Right renal cortex interstitium (tissue), 3 donors: ENCODE data around the gene MIDN. TPM values are rescaled to one million over a fixed set of nuclear protein-coding genes. Genes with fewer than 3 reads are reported as not detected.
A peak's percentile ranks its signal among the peaks of the same experiment; 100 is the strongest.

Source experiments
- DNase-seq, 3 donors: peaks; one replicate each; pipeline ENCODE4 v3.0.0-alpha.2; 2013; ENCODE audit warnings: low read depth in 3 of 3, low spot score in 2 of 3
- polyA plus RNA-seq, 3 donors: library from polyadenylated mRNA; unstranded; fragments of 120-200 nt; gene quantifications; one replicate each; pipeline ENCODE4 v1.2.1, GENCODE V29; 2013; ENCODE audit not compliant: insufficient read length in 3 of 3

Gene MIDN
- polyA plus RNA-seq, 3 donors: 38.0 to 41.7 (median 39.3) TPM

DNA sequence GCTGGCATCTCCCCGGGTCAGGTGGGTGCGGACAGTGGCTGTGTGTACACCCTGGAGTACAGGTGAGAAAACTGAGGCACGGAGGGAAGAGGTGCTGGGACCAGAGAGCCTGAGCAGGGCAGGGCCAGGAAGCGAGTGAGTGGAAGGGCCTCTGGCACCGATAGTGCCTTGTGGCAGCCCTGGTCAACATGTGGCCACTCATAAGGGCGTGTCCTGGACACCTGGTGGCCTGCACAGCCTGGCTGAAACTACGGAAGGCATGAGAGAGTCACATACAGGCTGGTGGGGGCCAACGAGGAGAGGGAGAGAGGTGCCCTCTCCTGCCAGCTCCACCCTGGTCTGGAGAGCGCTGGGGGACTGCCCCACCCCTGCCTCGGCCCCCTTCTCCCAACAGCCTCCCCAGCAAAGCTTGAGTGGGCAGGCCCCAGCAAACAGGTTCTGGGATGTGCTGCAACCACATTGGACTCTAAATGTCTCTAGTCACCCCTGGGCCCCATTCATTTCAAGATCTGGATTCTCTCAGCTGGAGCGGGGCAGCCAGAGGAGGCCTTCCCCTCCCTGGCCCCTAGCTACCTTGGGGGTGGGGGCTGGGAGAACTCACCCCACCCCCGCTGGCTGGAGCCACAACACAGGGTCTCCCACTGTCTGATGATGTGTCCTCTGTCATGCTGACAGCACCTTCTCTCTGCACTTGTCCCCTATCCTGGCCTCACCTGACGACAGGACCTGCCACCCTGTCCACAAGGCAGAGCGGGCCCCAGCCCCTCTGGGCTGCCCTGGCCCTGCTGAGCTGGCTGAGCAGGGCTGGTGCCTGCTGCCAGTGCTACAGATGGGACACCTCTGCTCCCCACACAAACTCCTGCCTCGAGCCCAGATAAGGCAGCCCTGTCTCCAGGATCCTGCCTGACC is 16.4 kb upstream of the MIDN start:
- no peak for DNase-seq

- DNase-seq: no peak
Measured at GRCh38 chr19:1232652-1233072, 15.7 kb upstream of the MIDN start.

- no peak for DNase-seq
Measured at GRCh38 chr19:1233115-1233667, 15.2 kb upstream of the MIDN start.

DNA sequence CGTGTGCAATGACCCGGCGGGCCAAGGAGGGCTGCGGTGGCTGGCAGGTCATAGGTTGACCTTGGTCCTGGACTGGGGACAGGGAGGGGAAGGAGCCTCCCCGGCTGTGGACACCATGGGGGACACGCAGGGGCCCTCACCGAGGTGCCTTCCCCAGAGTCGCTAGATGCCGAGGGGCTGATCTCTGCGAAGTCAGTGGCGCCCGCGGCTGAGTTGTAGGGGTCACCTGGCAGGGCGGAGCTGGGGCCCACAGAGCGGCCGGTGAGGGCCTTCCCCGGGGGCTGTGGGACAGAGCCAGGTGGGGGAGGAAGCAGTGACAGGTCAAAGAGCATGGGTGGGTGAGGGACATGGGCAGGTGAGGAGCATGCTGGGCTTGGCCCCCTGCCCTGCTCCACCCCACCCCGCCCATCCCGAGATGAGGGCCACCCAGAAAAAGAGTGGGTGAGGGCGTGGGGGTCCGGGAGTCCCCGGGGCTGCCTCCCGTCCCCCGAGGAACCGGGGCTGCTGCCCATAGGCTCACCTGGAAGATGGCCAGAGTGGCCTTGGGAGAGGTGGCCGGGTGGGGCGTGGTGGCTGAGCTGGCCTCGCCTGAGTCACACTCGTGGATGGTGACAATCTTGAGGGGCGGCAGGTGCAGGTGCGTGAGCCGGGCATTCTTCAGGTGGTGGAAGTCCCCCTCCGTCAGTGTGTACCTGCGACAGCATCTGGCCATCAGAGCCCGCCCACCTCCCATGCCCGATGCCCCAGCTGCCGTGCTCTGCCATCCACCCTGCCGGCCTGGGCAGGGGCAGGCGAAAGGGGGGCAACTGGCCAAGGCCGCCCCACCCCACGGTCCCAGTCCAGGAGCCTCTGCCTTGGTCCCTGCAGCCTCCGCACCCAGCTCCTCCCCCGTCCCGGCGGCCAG is 14.1 kb upstream of the MIDN start:
- no peak for DNase-seq

DNA sequence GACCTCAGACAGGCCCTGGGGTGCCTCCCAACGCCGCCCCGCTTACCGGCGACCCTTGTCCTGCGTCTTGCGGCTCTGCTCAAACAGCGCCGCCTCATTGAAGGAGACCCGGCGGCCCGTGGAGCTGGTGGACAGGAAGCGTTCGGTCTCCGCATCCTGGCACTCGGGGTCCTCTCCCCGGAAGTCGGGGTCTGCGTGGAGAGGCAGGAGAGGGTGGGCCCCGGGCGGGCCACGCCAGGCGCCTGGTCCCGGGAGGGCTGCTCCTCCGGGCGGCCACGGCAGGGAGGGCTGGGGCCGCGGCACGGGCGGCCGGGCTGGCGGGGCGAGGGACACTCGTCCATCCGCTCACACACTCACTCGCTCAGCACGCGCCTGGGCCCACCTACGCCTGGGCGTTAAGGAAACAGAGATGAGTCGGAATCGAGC is 13.4 kb upstream of the MIDN start:
- DNase-seq: no peak

DNA sequence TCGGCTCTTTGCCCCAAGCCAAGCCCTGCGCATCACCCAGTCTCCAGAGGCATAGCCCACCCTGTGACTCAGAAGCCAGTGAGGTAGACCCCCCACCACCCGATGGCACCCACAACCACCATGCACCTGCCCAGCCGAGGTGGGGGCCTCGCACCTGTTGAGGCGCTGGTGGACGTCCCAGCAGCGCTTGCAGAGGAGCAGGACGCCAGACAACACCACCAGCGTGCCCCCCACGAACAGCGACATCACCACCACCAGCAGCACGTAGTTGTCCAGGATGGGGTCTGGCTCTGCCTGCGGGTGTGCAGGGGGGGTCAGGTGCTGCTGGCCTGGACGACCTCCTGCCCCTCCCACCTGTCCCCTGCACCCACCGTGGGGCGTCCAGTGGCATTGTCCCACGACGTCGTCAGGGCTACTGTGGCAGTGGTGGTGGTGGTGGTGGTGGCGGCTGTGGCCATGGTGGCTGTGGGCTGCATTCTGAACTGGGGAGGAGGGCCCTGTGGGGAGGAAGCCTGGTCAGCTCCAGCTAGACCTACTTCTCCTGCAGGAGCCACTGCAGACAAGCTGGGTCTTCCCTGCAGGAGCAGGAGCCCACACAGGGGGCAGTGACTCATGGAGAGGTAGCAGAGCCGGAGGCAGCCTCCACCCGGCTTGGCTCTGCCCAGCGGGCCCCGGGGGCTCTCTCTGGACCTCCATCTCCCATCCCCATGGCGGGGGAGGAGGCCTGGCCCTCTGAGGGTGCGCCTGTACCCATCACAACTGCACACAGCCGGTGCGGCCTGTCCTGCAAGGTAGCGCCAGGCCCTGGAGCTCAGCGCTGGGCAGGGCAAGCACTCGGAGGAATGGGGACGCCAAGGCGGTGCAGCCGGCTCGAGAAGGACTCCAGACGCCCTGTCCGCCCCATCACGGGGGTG is 12.5 kb upstream of the MIDN start:
- DNase-seq: no peak

DNA sequence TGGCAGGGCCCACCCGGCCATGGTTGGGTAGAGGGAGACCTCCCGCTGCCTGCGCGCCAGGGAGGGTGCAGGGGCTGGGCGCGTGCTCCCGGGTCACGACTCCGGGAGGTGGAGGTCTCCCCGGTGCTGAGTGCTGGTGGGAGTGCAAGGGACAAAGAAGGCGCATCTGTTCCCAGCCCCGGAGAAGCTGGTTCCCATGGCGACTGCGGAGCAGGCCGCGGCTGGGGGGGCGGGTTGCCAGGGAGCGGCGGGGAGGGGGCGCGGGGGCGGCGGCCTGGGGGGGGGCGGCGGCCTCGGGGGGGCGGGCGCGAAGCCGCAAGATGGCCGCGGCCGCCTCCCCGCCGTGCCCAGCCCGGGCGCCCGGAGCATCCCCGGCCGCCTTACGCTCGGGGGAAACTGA is 11.8 kb upstream of the MIDN start:
- no peak for DNase-seq

- no peak for DNase-seq
Measured at GRCh38 chr19:1237027-1237659, 11.2 kb upstream of the MIDN start.

DNA sequence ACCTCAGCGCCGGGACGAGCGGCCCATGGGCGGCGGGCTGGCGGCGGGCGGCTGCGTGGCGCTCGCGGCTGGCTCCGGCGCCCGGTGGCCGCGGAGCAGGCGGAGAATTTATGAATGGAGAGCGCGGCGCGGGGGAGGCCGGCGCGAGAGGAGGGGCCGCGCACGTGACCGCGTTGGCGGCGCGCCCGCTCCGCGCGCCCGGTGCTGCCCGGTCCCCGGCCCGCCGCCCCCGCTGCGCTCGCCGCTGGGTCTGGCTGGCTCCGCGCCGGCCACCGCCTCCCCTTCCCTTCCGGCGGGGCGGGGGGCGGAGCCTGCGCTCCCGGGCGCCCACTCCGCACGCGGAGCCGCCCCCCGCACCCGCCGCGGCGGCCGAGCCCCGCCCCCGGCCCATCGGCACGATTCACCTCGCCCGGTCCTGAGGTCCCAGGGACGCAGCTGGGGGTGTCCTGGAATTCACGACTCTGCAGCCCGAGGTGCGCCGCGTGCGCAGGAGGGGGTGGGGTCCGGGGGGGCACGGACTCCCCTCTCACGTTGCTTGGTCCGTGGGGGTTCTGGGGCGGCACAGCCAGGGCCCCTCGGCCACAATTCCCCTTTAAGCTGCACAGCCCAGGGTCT is 10.5 kb upstream of the MIDN start, which contains the start of gene CBARP:
Gene CBARP, minus strand, starts transcription at position 252 of the 615 bp plus-strand sequence. CDS start 1,905 bp downstream, outside the sequence.
- DNase-seq: no peak

DNA sequence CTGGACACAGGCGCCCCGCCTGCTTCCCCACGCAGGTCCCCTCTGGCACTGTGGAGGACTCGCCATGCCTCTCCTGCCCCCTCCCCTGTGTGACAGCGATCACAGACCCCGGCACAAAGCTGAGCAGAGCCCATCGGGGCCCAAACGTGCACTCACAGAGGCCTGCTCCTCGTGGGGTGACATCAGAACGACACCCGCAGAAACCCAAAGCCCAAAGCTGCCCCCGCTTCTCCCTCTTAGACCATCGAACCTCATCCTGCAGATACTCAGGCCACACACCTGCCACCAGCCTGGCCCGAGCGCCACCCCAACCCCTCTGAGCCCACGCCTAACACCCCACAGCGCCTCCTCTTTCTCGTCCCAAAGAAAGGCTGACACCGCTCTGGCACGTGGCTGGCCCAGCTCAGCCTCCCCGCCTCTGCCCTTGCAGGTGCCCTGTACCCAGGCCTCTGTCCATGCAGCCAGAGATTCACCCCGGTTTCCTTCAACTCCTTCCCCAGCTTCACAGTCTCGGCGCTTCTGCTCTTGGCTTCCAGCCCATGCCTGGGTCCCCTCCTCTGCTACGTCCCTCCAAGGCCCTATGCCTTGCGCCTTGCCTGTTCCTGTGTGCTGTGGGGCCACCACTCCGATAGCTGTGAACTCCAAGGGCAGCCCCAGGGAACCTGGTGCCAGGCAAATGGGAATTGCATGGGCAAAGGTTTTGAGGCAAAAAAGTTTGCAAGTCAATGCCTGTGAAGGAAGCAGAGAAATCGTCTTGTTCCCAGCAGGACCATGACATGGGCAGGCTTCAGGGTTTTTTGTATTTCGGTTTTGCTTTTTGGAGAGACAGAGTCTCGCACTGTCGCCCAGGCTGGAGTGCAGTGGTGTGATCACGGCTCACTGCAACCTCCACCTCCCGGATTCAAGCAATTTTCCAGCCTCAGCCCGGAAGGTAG is 9.7 kb upstream of the MIDN start:
- DNase-seq: no peak

DNA sequence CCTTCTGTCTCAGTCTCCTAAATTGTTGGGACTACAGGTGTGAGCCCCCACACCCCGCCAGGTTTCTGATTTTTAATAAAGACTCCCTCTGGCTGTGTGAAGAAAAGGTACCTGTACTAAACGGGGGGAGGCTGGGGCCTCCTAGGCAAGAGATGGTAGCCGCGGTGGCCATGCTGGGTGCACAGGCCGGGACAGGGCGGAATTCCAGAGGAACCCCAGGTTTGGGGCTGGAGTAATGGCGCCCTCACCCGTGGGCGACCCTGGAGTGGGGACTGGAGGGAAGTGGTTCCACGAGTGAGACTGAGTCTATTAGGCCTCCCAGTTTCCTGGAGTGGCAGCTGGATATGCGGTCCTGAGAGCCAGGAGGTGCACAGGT is 9.0 kb upstream of the MIDN start:
- DNase-seq: no peak

DNA sequence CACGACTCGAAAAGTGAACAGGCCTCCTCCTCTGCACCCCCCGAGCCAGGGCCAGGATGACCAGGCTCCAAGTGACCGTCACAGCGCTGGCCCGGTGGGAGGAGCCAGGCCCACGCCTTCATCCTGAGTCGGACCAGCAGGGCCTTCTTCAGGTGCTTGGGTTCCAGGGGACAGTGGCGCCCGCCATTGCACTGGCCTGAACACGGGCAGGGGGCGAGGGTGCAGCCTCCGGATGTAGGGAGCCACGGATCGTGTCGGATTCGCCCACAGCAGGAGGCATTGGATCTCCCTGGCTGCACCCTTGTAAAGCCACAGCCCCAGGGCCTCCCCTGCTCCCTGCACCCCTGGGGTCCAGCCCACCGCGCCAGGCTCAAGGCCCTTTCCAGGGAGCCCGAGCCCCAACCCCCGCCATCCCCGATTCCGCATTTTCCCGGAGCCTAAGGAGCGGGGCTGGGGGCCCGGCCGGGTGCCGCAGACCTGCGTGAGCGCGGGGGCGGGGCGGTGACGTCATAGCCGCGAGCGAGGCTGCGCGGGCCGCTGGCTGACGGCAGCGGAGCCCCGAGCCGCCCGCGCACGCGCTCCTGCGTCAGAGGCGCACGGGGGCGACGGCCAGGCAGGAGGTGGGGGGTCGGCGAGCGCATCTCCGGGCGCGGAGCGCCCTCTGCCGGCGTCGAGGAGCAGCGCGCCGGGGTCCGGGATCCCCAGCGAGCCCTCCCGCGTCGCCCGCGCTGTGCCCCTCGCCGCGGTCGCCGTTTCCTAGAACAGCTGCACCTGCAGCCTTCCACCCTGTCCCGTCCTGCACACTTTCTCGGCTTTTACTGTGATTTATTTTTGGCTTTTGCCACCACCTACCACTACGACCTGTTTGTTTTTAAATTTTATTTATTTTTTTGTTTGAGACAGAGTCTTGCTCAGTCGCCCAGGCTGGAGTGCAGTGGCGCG is 8.3 kb upstream of the MIDN start:
- peak in 1 of 3 donors; percentile 78 for DNase-seq

DNA sequence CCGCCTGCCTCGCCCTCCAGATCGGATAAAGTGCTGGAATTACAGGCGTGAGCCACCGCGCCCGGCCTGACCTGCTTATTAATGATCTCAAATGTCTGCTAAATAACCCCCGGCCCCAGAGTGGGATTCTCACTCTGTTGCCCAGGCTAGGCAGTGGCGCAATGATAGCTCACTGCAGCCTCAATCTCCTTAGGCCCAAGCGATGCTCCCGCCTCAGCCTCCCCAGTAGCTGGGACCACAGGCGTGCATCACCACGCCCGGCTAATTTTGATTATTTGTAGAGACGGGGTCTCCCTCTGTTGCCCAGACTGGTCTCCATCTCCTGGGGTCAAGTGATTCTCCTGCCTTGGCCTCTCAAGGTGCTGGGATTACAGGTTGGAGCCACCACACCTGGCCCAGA is 7.5 kb upstream of the MIDN start:
- DNase-seq: no peak

- DNase-seq: no peak
Measured at GRCh38 chr19:1241417-1242095, 6.8 kb upstream of the MIDN start, which contains the start of gene ATP5F1D. ATP5F1D (plus strand) TSS chr19:1241751; CDS start chr19:1241851, 100 bp downstream.

- no peak for DNase-seq
Measured at GRCh38 chr19:1243768-1244692, 4.4 kb upstream of the MIDN start.
